ENCODE data around the gene NT5DC1. TPM values are rescaled to one million over a fixed set of nuclear protein-coding genes. Genes with fewer than 3 reads are reported as not detected.
A peak's percentile ranks its signal among the peaks of the same experiment; 100 is the strongest.
"Not testable (repeated sequence)": the region's sequence is repeated elsewhere in the genome, so short reads cannot be mapped to it uniquely, and the experiment has no call there.

The NT5DC1 gene
- total RNA-seq, 6 experiments from 2014 or later, result 24.8 to 35.3 (median 31.9) TPM

GRCh38 chr6:116283191-116283590 lies 182.5 kb downstream of the NT5DC1 start:
- TF ChIP-seq CTCF (IDR thresholded peaks at IDR 0.05), result no peak
- peaks cover 37% of the 10 kb centered on the region for H3K4me1 Mint-ChIP-seq (ENCODE audit: low read depth)

DNA sequence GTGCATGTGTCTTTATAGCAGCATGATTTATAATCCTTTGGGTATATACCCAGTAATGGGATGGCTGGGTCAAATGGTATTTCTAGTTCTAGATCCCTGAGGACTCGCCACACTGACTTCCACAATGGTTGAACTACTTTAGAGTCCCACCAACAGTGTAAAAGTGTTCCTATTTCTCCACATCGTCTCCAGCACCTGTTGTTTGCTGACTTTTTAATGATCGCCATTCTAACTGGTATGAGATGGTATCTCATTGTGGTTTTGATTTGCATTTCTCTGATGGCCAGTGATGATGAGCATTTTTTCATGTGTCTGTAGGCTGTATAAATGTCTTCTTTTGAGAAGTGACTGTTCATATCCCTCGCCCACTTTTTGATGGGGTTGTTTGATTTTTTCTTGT lies 184.3 kb downstream of the NT5DC1 start:
- peaks cover 26% of the 10 kb centered on the region for H3K4me1 Mint-ChIP-seq (ENCODE audit: low read depth)
- not testable (repeated sequence) for H3K27ac Mint-ChIP-seq; H3K36me3 Mint-ChIP-seq (ENCODE audit: low read depth); H3K4me3 Mint-ChIP-seq; DNase-seq; H3K27me3 Mint-ChIP-seq (ENCODE audit: insufficient read depth); H3K9me3 Mint-ChIP-seq

More at GRCh38 chr6:116283191-116283590, 182.5 kb downstream of the NT5DC1 start:
- DNase-seq, result no peak
- no peak overlapping the region for H3K27ac Mint-ChIP-seq
- H3K9me3 Mint-ChIP-seq, result no peaks in the 10 kb centered on the region
- no peak overlapping the region for H3K4me3 Mint-ChIP-seq
- H3K27me3 Mint-ChIP-seq (ENCODE audit: insufficient read depth), result no peaks in the 10 kb centered on the region; the same call in 1 of the 2 replicates
- peaks cover 16% of the 10 kb centered on the region for H3K36me3 Mint-ChIP-seq (ENCODE audit: low read depth)

DNA sequence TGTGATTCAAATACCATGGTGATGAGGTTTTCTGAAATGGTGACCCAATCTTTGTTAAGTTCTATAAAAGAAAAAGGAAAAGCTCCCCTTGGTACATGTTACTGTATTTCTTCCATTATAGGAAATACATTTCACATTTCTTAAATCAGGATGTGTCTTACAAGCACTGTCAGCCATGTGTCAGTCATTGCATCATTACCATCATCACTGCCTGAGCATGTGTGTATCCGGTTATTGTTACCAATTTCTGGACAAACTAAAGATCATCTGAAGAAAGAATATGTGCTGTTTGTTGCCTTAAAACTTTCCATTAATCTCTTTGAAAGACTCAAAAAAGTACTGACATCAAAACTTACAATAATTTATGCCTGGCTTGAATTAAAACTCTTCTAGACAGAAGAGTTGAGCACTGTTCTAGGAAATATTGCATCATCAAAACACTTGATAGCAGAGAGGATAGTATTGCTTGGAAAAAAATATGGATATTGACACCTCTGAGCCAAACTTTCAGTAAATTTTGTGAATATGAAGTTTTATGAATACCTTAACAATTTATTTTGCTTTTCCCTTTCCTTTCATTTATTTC lies 186.2 kb downstream of the NT5DC1 start:
- H3K27ac Mint-ChIP-seq, result no peak overlapping the region
- peaks cover 9% of the 10 kb centered on the region; the same call in 1 of the 2 replicates for H3K4me1 Mint-ChIP-seq (ENCODE audit: low read depth)
- H3K27me3 Mint-ChIP-seq (ENCODE audit: insufficient read depth), result no peaks in the 10 kb centered on the region
- no peak overlapping the region for H3K4me3 Mint-ChIP-seq
- no peak for TF ChIP-seq CTCF (IDR thresholded peaks at IDR 0.05)
- H3K9me3 Mint-ChIP-seq, result no peaks in the 10 kb centered on the region
- H3K36me3 Mint-ChIP-seq (ENCODE audit: low read depth), result no peaks in the 10 kb centered on the region
- no peak for DNase-seq

DNA sequence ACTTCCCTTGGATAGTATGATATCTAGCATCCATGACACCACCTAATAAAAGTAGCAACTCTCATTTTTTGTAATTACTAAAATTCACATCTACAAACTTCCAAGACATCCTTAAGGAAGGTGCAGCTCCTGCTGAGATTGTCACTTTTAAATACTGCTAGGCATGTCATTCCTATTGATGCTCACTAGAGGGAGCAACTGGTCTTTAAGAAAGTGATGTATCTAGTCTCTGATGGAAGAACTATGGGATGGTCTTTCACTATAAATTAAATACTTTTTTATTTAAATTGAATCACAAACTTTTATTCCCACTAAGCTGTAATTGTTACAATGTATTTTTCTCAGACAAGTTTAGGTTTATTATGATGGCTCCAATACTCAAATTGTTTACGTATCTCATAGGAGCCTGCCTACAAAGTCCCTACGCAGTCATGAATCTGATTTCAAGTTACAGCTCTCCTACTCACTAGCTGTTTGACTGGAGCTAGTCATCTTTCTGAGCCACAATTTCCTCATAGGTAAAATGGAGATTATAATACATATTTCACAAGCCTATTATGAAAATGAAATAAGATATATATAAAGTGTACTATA lies 187.1 kb downstream of the NT5DC1 start:
- Mint-ChIP-seq H3K4me3 (no peak overlapping the region), H3K4me1 (ENCODE audit: low read depth) (no peaks in the 10 kb centered on the region), H3K27ac (no peak overlapping the region), H3K9me3 (no peaks in the 10 kb centered on the region), H3K27me3 (ENCODE audit: insufficient read depth) (no peaks in the 10 kb centered on the region), H3K36me3 (ENCODE audit: low read depth) (no peaks in the 10 kb centered on the region)
- DNase-seq, result peak; percentile 59
- peak; percentile 92 for TF ChIP-seq CTCF (IDR thresholded peaks at IDR 0.05)

DNA sequence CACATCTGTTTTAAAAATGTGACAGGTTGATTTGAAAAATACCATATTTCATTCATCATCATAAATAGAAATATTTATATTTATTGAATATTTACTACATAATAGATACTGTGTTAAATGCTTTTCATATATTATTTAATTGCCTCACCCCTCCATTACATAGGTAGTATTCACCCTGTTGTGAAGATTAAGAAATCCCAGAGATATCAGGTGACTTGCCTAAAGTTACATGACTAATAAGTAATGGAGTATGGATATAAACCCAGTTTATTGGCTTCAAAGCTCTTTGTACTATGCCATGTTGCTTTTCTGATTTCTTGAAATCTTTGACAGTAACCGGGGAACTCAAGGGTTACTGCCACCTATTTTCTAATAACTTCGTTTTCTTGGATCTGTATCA lies 189.2 kb downstream of the NT5DC1 start:
- H3K9me3 Mint-ChIP-seq, result no peaks in the 10 kb centered on the region
- H3K36me3 Mint-ChIP-seq (ENCODE audit: low read depth), result no peaks in the 10 kb centered on the region
- TF ChIP-seq CTCF (IDR thresholded peaks at IDR 0.05), result no peak
- H3K27me3 Mint-ChIP-seq (ENCODE audit: insufficient read depth), result no peaks in the 10 kb centered on the region
- DNase-seq, result no peak
- H3K4me3 Mint-ChIP-seq, result no peak overlapping the region
- H3K27ac Mint-ChIP-seq, result no peak overlapping the region
- no peaks in the 10 kb centered on the region for H3K4me1 Mint-ChIP-seq (ENCODE audit: low read depth)

DNA sequence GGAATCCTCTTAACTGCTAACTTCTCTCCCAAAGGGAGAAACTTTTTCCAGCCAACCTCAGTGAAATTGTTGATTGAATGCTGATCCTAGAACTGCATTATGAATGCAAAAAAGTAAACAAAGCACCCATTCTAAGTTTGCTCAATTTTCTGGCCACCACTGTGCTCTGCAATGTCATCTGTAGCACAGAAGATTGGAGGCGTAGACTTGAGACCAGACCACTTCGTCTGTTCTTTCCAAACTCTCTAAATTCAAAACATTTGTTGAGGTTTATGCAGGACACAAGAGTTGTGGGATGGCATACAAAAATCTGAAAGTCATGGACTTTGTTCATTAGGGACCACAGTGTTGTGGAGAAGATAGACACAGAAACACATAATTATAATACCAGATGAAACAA lies 190.1 kb downstream of the NT5DC1 start:
- Mint-ChIP-seq H3K9me3 (no peaks in the 10 kb centered on the region), H3K27me3 (ENCODE audit: insufficient read depth) (no peaks in the 10 kb centered on the region), H3K4me1 (ENCODE audit: low read depth) (no peaks in the 10 kb centered on the region), H3K27ac (no peak overlapping the region), H3K4me3 (no peak overlapping the region), H3K36me3 (ENCODE audit: low read depth) (no peaks in the 10 kb centered on the region)
- DNase-seq, result no peak
- TF ChIP-seq CTCF (IDR thresholded peaks at IDR 0.05), result no peak
